IMR-90 (cell line): ENCODE measurements around the gene PRKAG2. TPM values are rescaled to one million over a fixed set of nuclear protein-coding genes. Genes with fewer than 3 reads are reported as not detected.

ENCODE experiments used
- ATAC-seq: fragments of 200-7000 bp; cut with Tn5 transposase; 2 replicates; pipeline ENCODE4 v1.9.1; 2020; ENCODE audit warnings: low read depth, mild to moderate bottlenecking, moderate library complexity
- BruUV-seq: library from RNA; stranded (reverse); fragments of 400-500 nt; replicated peaks from 2 replicates; lab custom pipeline; 2021; lab: Mats Ljungman, UMichigan
- CTCF ChIA-PET: fragments of 300-600 bp; formaldehyde crosslinking; extraction: SDS; loops from one replicate; lab custom pipeline; 2021; ENCODE audit warnings: antibody characterized with exemption; lab: Yijun Ruan, JAX
- POLR2A ChIA-PET: fragments of 300-600 bp; sonication (Branson Sonifier 250); formaldehyde crosslinking; loops from one replicate; lab custom pipeline; 2022; ENCODE audit warnings: antibody characterized with exemption; ENCODE audit not compliant: unreplicated experiment; lab: Charles Lee
- DNase-seq: peaks from one replicate; pipeline ENCODE4 v3.0.0; 2013
- H2AFZ ChIP-seq: replicated peaks from 2 replicates; pipeline ENCODE3; 2013; ENCODE audit warnings: low read length, mild to moderate bottlenecking; ENCODE audit not compliant: poor library complexity
- H2AK5ac ChIP-seq: 2 replicates; pipeline ENCODE4 v1.6.1; 2013; ENCODE audit warnings: low read depth, low read length, inconsistent platforms
- H2AK9ac ChIP-seq: replicated peaks from 2 replicates; pipeline ENCODE3; 2013; ENCODE audit warnings: mild to moderate bottlenecking, low read depth, low read length, moderate library complexity; ENCODE audit not compliant: poor library complexity
- H2BK120ac ChIP-seq: 2 replicates; pipeline ENCODE4 v1.6.1; 2013; ENCODE audit warnings: low read depth, low read length, inconsistent platforms
- H2BK15ac ChIP-seq: 3 replicates; pipeline ENCODE4 v1.6.1; 2013; ENCODE audit warnings: low read depth, low read length, inconsistent platforms
- H2BK20ac ChIP-seq: 2 replicates; pipeline ENCODE4 v1.6.1; 2013; ENCODE audit warnings: low read depth, mild to moderate bottlenecking, inconsistent platforms, low read length, moderate library complexity
- H2BK5ac ChIP-seq: 2 replicates; pipeline ENCODE4 v1.6.1; 2013; ENCODE audit warnings: mild to moderate bottlenecking, low read depth, low read length, inconsistent platforms; ENCODE audit not compliant: poor library complexity, severe bottlenecking
- H3K14ac ChIP-seq: replicated peaks from 2 replicates; pipeline ENCODE4 v1.6.1; 2013; ENCODE audit warnings: low read depth, low read length, inconsistent platforms
- H3K18ac ChIP-seq: 2 replicates; pipeline ENCODE4 v1.6.1; 2013; ENCODE audit warnings: low read depth, low read length, control low read depth
- H3K23ac ChIP-seq: 2 replicates; pipeline ENCODE4 v1.6.1; 2013; ENCODE audit warnings: low read depth, low read length, inconsistent platforms
- H3K27ac ChIP-seq: 2 replicates; pipeline ENCODE4 v1.5.1; 2013; ENCODE audit warnings: mild to moderate bottlenecking, control low read depth, low read length; ENCODE audit not compliant: insufficient read depth
- H3K27me3 ChIP-seq: 2 replicates; pipeline ENCODE4 v1.6.1; 2013; ENCODE audit warnings: low read length; ENCODE audit not compliant: control insufficient read depth, insufficient read depth
- H3K36me3 ChIP-seq: 2 replicates; pipeline ENCODE4 v1.6.1; 2013; ENCODE audit warnings: low read length, mixed read lengths; ENCODE audit not compliant: control insufficient read depth, insufficient read depth
- H3K4ac ChIP-seq: 2 replicates; pipeline ENCODE4 v1.6.1; 2013; ENCODE audit warnings: low read depth, low read length, inconsistent platforms
- H3K4me1 ChIP-seq: 2 replicates; pipeline ENCODE4 v1.6.1; 2013; ENCODE audit warnings: low read length, mixed read lengths; ENCODE audit not compliant: control insufficient read depth, insufficient read depth
- H3K4me2 ChIP-seq: 2 replicates; pipeline ENCODE4 v1.6.1; 2013; ENCODE audit warnings: low read depth, mild to moderate bottlenecking, control low read depth, low read length, moderate library complexity
- H3K4me3 ChIP-seq: 2 replicates; pipeline ENCODE4 v1.5.1; 2013; ENCODE audit warnings: low read depth, mild to moderate bottlenecking, control low read depth, low read length, moderate library complexity; ENCODE audit not compliant: insufficient read depth
- H3K56ac ChIP-seq: 2 replicates; pipeline ENCODE4 v1.6.1; 2013; ENCODE audit warnings: low read length, inconsistent platforms; ENCODE audit not compliant: insufficient read depth; ENCODE audit errors: extremely low read depth
- H3K79me1 ChIP-seq, 2 experiments: 2 replicates each; pipeline ENCODE4 v1.6.1; 2013; ENCODE audit warnings: low read length in 2 of 2, inconsistent platforms in 1 of 2, low read depth in 1 of 2
- H3K9ac ChIP-seq: 2 replicates; pipeline ENCODE4 v1.6.1; 2013; ENCODE audit warnings: low read depth, low read length, control low read depth
- H3K9me1 ChIP-seq: 2 replicates; pipeline ENCODE4 v1.6.1; 2013; ENCODE audit warnings: low read length, inconsistent platforms; ENCODE audit not compliant: insufficient read depth
- H3K9me3 ChIP-seq: 2 replicates; pipeline ENCODE4 v1.6.1; 2013; ENCODE audit warnings: low read length; ENCODE audit not compliant: control insufficient read depth, insufficient read depth
- H4K20me1 ChIP-seq: 2 replicates; pipeline ENCODE4 v1.6.1; 2013; ENCODE audit warnings: low read length, inconsistent platforms; ENCODE audit not compliant: insufficient read depth
- H4K5ac ChIP-seq: 2 replicates; pipeline ENCODE4 v1.6.1; 2013; ENCODE audit warnings: mild to moderate bottlenecking, low read depth, low read length, control low read depth
- H4K8ac ChIP-seq, 2 experiments: 2 replicates each; pipeline ENCODE4 v1.6.1; 2013; ENCODE audit warnings: low read depth in 2 of 2, low read length in 2 of 2, control low read depth in 1 of 2, inconsistent platforms in 1 of 2
- H4K91ac ChIP-seq: 2 replicates; pipeline ENCODE4 v1.6.1; 2013; ENCODE audit warnings: low read depth, low read length, inconsistent platforms; ENCODE audit not compliant: insufficient read depth
- BHLHE40 ChIP-seq: fragments of 150-350 bp; IDR thresholded peaks from 2 replicates; pipeline ENCODE4 v1.6.1; 2016; ENCODE audit warnings: mild to moderate bottlenecking, low read depth, low read length
- CEBPB ChIP-seq: IDR thresholded peaks from 2 replicates; pipeline ENCODE4 v1.6.1; 2012; ENCODE audit warnings: low read depth, low read length, improper control_type of control experiment
- CHD1 ChIP-seq: IDR thresholded peaks from 2 replicates; pipeline ENCODE4 v1.6.1; 2012; ENCODE audit warnings: low read depth, low read length, improper control_type of control experiment
- CTCF ChIP-seq: conservative IDR thresholded peaks from 2 replicates; pipeline ENCODE4 v1.5.1; 2012; ENCODE audit warnings: mild to moderate bottlenecking, low read depth, low read length, improper control_type of control experiment
- ELK1 ChIP-seq: fragments of 150-350 bp; IDR thresholded peaks from 2 replicates; pipeline ENCODE4 v1.6.1; 2016; ENCODE audit warnings: low read depth, mild to moderate bottlenecking, low read length, moderate library complexity, borderline replicate concordance
- FOS ChIP-seq: fragments of 150-350 bp; IDR thresholded peaks from 2 replicates; pipeline ENCODE4 v1.6.1; 2016; ENCODE audit warnings: low read depth, low read length
- MAFK ChIP-seq: IDR thresholded peaks from 2 replicates; pipeline ENCODE4 v1.6.1; 2012; ENCODE audit warnings: low read depth, low read length, improper control_type of control experiment
- MAZ ChIP-seq: IDR thresholded peaks from 2 replicates; pipeline ENCODE4 v1.6.1; 2012; ENCODE audit warnings: low read depth, mild to moderate bottlenecking, low read length, improper control_type of control experiment, moderate library complexity, borderline replicate concordance
- MXI1 ChIP-seq: IDR thresholded peaks from 2 replicates; pipeline ENCODE4 v1.6.1; 2012; ENCODE audit warnings: low read depth, mild to moderate bottlenecking, low read length, moderate library complexity, borderline replicate concordance
- NFE2L2 ChIP-seq: fragments of 150-350 bp; IDR thresholded peaks from 2 replicates; pipeline ENCODE4 v1.6.1; 2016; ENCODE audit warnings: low read depth, mild to moderate bottlenecking, low read length
- POLR2A ChIP-seq: IDR thresholded peaks from 2 replicates; pipeline ENCODE4 v1.6.1; 2012; ENCODE audit warnings: mild to moderate bottlenecking, low read depth, low read length
- RAD21 ChIP-seq: IDR thresholded peaks from 2 replicates; pipeline ENCODE4 v1.6.1; 2012; ENCODE audit warnings: low read length, improper control_type of control experiment
- RCOR1 ChIP-seq: IDR thresholded peaks from 2 replicates; pipeline ENCODE4 v1.6.1; 2012; ENCODE audit warnings: mild to moderate bottlenecking, low read length, improper control_type of control experiment; ENCODE audit not compliant: insufficient replicate concordance
- SMC3 ChIP-seq: fragments of 150-350 bp; IDR thresholded peaks from 2 replicates; pipeline ENCODE4 v1.6.1; 2016; ENCODE audit warnings: low read depth, mild to moderate bottlenecking, antibody characterized with exemption, low read length, moderate library complexity
- USF2 ChIP-seq: fragments of 150-350 bp; IDR thresholded peaks from 2 replicates; pipeline ENCODE4 v1.6.1; 2017; ENCODE audit warnings: mild to moderate bottlenecking, antibody characterized with exemption, low read length, low read depth
- WGBS, 2 experiments: methylation state at CpG; one replicate each; pipeline versions ENCODE4 v1.1.5 to v1.1.7; 2013; ENCODE audit warnings: missing lambda C conversion rate in 2 of 2; ENCODE audit not compliant: insufficient read length in 1 of 2; ENCODE audit errors: extremely low coverage in 2 of 2; 5-methylcytosine and 5-hydroxymethylcytosine counted together
- dilution Hi-C: fragments of 300-500 bp; cut with HindIII; formaldehyde crosslinking; loops from one replicate; pipeline ENCODE4 v1.14.3; 2018; ENCODE audit warnings: low sequenced_read_pairs; ENCODE audit not compliant: unreplicated experiment
- in situ Hi-C: fragments of 300-500 bp; cut with MboI; formaldehyde crosslinking; loops from 3 replicates; pipeline ENCODE4 v1.14.3; 2019; ENCODE audit warnings: low sequenced_read_pairs, inconsistent platforms, mixed read lengths
- intact Hi-C: fragments of 100-400 bp; cut with micrococcal nuclease; formaldehyde crosslinking; loops from 2 replicates; pipeline ENCODE4 v1.10.0; 2022
- polyA plus RNA-seq, 3 experiments: library from polyadenylated mRNA; depleted of rRNA; stranded (reverse); fragments of >200 nt; gene quantifications; 2 replicates each; pipeline ENCODE4 v1.2.3, GENCODE V29; 2012; ENCODE audit warnings: low replicate concordance in 1 of 3
- total RNA-seq: library from RNA; depleted of rRNA; stranded (reverse); fragments of >200 nt; gene quantifications from 2 replicates; pipeline ENCODE4 v1.2.3, GENCODE V29; 2012

The PRKAG2 gene
- total and polyA plus RNA-seq, 2 of the 4 experiments (the other 2 are of a cell fraction), result 15.4 to 21.6 TPM

- H3K9ac ChIP-seq, result no peak overlapping the region
- H4K91ac ChIP-seq, result no peak overlapping the region
- H3K4me2 ChIP-seq, result no peak overlapping the region
- no peak overlapping the region for H3K4me3 ChIP-seq
- no peaks in the 10 kb centered on the region for H3K79me1 ChIP-seq
- WGBS, 2 experiments, result 94% methylated on average over 3 of the region's 6 CpGs; no CpG with 5 or more reads in 1 of the 2 experiments
- no peak overlapping the region for H3K4ac ChIP-seq
- dilution Hi-C loops, result no loop called here
- H2BK120ac ChIP-seq, result no peak overlapping the region
- H2AK9ac ChIP-seq, result no peak overlapping the region
- peaks cover 11% of the 10 kb centered on the region for H3K27me3 ChIP-seq
- H2AK5ac ChIP-seq, result no peak overlapping the region
- H3K23ac ChIP-seq, result no peak overlapping the region
- ATAC-seq, result no peak
- no peak overlapping the region for H3K14ac ChIP-seq
- no peak for DNase-seq
- no peaks in the 10 kb centered on the region for H3K36me3 ChIP-seq
- ChIA-PET POLR2A (no interaction called here), CTCF (no interaction called here)
- H3K9me1 ChIP-seq, result no peaks in the 10 kb centered on the region
- in situ Hi-C loops, result no loop called here
- no peak overlapping the region for H3K56ac ChIP-seq
- H2BK20ac ChIP-seq, result no peak overlapping the region
- 0 out of 2 replicates have a peak, but pooled peaks cover 1% of the 10 kb centered on the region for H3K4me1 ChIP-seq
- no peak overlapping the region for H2BK5ac ChIP-seq
- intact Hi-C loops, result no loop called here
- no peak overlapping the region for H4K5ac ChIP-seq
- H3K27ac ChIP-seq, result no peak overlapping the region
- H3K18ac ChIP-seq, result no peak overlapping the region
- H3K9me3 ChIP-seq, result no peaks in the 10 kb centered on the region
- no peak overlapping the region for H4K8ac ChIP-seq
- H4K20me1 ChIP-seq, result no peaks in the 10 kb centered on the region
- H2AFZ ChIP-seq, result no peak overlapping the region
- no TSS peak for BruUV-seq
- no peak for TF ChIP-seq POLR2A
- no peak for TF ChIP-seq NFE2L2
- no peak for TF ChIP-seq CTCF
- TF ChIP-seq RAD21, result no peak
- no peak for TF ChIP-seq USF2
- TF ChIP-seq MAFK, result no peak
- no peak for TF ChIP-seq BHLHE40
- no peak for TF ChIP-seq SMC3
- TF ChIP-seq ELK1, result no peak
- no peak for TF ChIP-seq RCOR1
- TF ChIP-seq CHD1, result no peak
- no peak for TF ChIP-seq FOS
- no peak for TF ChIP-seq MXI1
- TF ChIP-seq MAZ, result no peak
- no peak for TF ChIP-seq CEBPB
- no peak overlapping the region for H2BK15ac ChIP-seq
Measured at GRCh38 chr7:151542606-151543130, 334.2 kb downstream of the PRKAG2 start.
